ENCODE results near the gene FYCO1. TPM values are rescaled to one million over a fixed set of nuclear protein-coding genes. Genes with fewer than 3 reads are reported as not detected.

FYCO1 gene
- total and polyA plus RNA-seq, 9 of the 15 experiments (the other 6 are each of a cell fraction or from before 2014, with no cell fraction given), result 2.1 to 13.8 (median 7.4) TPM

DNA sequence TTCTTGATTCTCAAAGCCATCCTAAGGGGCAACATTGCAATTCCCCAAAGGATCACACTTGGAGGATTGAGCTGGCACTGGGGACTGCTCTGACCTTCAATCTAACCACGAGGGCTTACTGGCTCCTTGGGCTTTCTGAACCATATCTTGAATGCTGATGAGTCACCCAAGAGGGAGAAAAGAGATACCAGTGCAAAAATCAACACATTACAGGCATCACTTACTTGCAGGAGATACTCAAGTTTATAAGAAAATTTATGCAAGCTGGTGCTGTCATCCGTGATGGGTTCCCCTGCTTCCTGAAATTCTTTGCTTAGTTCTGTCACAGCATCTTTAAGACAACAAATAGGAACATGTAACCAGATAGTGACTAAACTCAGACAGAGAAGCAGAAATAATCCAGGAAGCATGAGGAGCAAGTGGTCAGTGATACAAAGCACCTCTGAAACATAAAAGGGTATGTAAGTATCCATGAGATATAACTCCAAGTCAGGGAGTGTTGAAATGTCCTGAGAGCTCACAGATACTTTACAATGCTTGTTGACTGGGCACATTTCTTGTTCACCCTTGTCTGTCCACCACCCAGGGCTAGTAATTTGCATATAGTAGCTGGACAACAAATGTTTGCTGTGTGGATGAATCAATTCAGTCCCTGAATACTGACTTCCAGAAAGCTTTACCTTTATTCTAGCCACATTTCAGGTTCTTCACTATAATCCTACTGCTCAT lies 14.1 kb downstream of the FYCO1 start (continued):
- TF ChIP-seq, protein P1, sequence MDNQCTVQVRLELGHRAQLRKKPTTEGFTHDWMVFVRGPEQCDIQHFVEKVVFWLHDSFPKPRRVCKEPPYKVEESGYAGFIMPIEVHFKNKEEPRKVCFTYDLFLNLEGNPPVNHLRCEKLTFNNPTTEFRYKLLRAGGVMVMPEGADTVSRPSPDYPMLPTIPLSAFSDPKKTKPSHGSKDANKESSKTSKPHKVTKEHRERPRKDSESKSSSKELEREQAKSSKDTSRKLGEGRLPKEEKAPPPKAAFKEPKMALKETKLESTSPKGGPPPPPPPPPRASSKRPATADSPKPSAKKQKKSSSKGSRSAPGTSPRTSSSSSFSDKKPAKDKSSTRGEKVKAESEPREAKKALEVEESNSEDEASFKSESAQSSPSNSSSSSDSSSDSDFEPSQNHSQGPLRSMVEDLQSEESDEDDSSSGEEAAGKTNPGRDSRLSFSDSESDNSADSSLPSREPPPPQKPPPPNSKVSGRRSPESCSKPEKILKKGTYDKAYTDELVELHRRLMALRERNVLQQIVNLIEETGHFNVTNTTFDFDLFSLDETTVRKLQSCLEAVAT (IDR thresholded peaks at IDR 0.05), result no peak
- TF ChIP-seq TFE3 (CRISPR knock-in tag; IDR thresholded peaks at IDR 0.05) (no peak), CHD7 (IDR thresholded peaks at IDR 0.05; ENCODE audit: low read depth, low read length) (no peak), DMBX1 (CRISPR knock-in tag; IDR thresholded peaks at IDR 0.05; ENCODE audit: borderline replicate concordance) (no peak)

Data from K562 (cell line).